Measurements from ENCODE around the gene NFILZ.
"Not testable (repeated sequence)": the region's sequence is repeated elsewhere in the genome, so short reads cannot be mapped to it uniquely, and the experiment has no call there.

Gene NFILZ

GRCh38 chr19:8611391-8611876, 19.0 kb upstream of the NFILZ start:
- no peak for DNase-seq (ENCODE audit: extremely low read depth in 1 of 2, low read depth in 1 of 2)

GRCh38 chr19:8611877-8612806, 18.3 kb upstream of the NFILZ start:
- no peak for DNase-seq (ENCODE audit: extremely low read depth in 1 of 2, low read depth in 1 of 2)

GRCh38 chr19:8612807-8613171, 17.6 kb upstream of the NFILZ start:
- no peak for DNase-seq (ENCODE audit: extremely low read depth in 1 of 2, low read depth in 1 of 2)

- DNase-seq (ENCODE audit: extremely low read depth in 1 of 2, low read depth in 1 of 2): no peak
Observed at GRCh38 chr19:8614455-8614854, 16.0 kb upstream of the NFILZ start.

- DNase-seq (ENCODE audit: extremely low read depth in 1 of 2, low read depth in 1 of 2): no peak
Observed at GRCh38 chr19:8615024-8615423, 15.4 kb upstream of the NFILZ start.

GRCh38 chr19:8615813-8616596, 14.4 kb upstream of the NFILZ start:
- DNase-seq (ENCODE audit: extremely low read depth in 1 of 2, low read depth in 1 of 2): no peak

- no peak for DNase-seq (ENCODE audit: extremely low read depth in 1 of 2, low read depth in 1 of 2)
Observed at GRCh38 chr19:8616861-8617260, 13.6 kb upstream of the NFILZ start.

GRCh38 chr19:8617325-8617724, 13.1 kb upstream of the NFILZ start:
- DNase-seq (ENCODE audit: extremely low read depth in 1 of 2, low read depth in 1 of 2): not testable (repeated sequence)

GRCh38 chr19:8617984-8618383, 12.4 kb upstream of the NFILZ start:
- no peak for DNase-seq (ENCODE audit: extremely low read depth in 1 of 2, low read depth in 1 of 2)

GRCh38 chr19:8618751-8619150, 11.7 kb upstream of the NFILZ start:
- DNase-seq (ENCODE audit: extremely low read depth in 1 of 2, low read depth in 1 of 2): no peak

GRCh38 chr19:8622886-8623285, 7.5 kb upstream of the NFILZ start:
- DNase-seq (ENCODE audit: extremely low read depth in 1 of 2, low read depth in 1 of 2): not testable (repeated sequence)

- no peak for DNase-seq (ENCODE audit: extremely low read depth in 1 of 2, low read depth in 1 of 2)
Observed at GRCh38 chr19:8626842-8627241, 3.6 kb upstream of the NFILZ start.

- DNase-seq (ENCODE audit: extremely low read depth in 1 of 2, low read depth in 1 of 2): no peak
Observed at GRCh38 chr19:8629184-8629583, 1.2 kb upstream of the NFILZ start.

- no peak for DNase-seq (ENCODE audit: extremely low read depth in 1 of 2, low read depth in 1 of 2)
Observed at GRCh38 chr19:8630796-8631424, 477 bp downstream of the NFILZ start.

- DNase-seq (ENCODE audit: extremely low read depth in 1 of 2, low read depth in 1 of 2): no peak
Observed at GRCh38 chr19:8631425-8631819, 989 bp downstream of the NFILZ start.

- no peak for DNase-seq (ENCODE audit: extremely low read depth in 1 of 2, low read depth in 1 of 2)
Observed at GRCh38 chr19:8635422-8635821, 5.0 kb downstream of the NFILZ start.

GRCh38 chr19:8637070-8637469, 6.6 kb downstream of the NFILZ start:
- not testable (repeated sequence) for DNase-seq (ENCODE audit: extremely low read depth in 1 of 2, low read depth in 1 of 2)

GRCh38 chr19:8638078-8638619, 7.7 kb downstream of the NFILZ start:
- no peak for DNase-seq (ENCODE audit: extremely low read depth in 1 of 2, low read depth in 1 of 2)

GRCh38 chr19:8639821-8640401, 9.5 kb downstream of the NFILZ start:
- no peak for DNase-seq (ENCODE audit: extremely low read depth in 1 of 2, low read depth in 1 of 2)

GRCh38 chr19:8640402-8641004, 10.1 kb downstream of the NFILZ start:
- no peak for DNase-seq (ENCODE audit: extremely low read depth in 1 of 2, low read depth in 1 of 2)

All from stimulated activated CD8-positive, alpha-beta memory T cell treated with anti-CD3 and anti-CD28 coated beads, Interleukin-7, amount 100 ng/mL, for 48 hours (primary cell).